DMS79 (cell line): Measurements from ENCODE around the gene ASTN2.

ENCODE experiments used
- DNase-seq: peaks from one replicate; lab custom pipeline; 2025; lab: John Stamatoyannopoulos, UW

ASTN2 gene

GRCh38 chr9:117018966-117019617 lies 395.8 kb downstream of the ASTN2 start:
- DNase-seq = no peak

GRCh38 chr9:117017414-117017985 lies 397.4 kb downstream of the ASTN2 start:
- no peak for DNase-seq

DNA sequence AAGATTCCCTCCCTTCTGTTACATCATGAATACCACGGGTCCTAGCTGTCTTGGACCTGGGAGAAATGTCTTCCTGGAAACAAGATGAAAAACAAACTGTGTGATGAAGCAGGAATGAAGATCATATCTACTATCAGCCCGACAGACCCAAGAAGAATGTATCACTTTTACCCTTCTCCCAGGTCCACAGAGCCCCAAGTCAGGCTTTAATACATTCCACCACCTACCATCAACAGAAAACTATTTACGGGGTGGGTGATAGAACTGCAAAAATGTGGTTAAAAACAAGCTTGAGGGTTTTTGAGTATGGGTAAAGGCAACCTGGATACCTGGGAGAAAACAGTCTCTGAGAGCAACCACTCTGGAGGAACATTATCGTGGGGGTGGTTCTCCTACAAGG lies 400.8 kb downstream of the ASTN2 start:
- no peak for DNase-seq

- DNase-seq = no peak
Observed at GRCh38 chr9:117013440-117013995, 401.3 kb downstream of the ASTN2 start.

- no peak for DNase-seq
Observed at GRCh38 chr9:117010061-117010460, 404.8 kb downstream of the ASTN2 start.

DNA sequence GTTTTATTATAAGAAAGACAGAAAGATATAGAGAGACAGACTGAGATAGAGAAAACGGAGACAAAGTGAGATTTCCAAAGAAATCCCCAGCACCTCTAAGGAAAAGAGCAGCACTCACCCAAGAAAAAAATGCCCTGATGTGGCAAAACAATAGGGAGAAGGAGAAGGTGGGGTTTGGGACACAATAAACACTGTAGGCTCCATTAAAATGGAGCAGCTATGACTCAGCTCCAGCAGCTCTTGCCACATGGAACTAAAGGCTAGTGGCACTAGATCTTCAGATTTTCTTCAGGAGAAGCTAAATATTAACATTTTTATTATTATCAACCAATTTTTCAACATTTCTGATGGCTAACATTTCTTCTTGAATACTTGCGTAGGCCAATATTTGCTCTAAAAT lies 406.0 kb downstream of the ASTN2 start:
- no peak for DNase-seq

- no peak for DNase-seq
Observed at GRCh38 chr9:117008461-117008860, 406.4 kb downstream of the ASTN2 start.

DNA sequence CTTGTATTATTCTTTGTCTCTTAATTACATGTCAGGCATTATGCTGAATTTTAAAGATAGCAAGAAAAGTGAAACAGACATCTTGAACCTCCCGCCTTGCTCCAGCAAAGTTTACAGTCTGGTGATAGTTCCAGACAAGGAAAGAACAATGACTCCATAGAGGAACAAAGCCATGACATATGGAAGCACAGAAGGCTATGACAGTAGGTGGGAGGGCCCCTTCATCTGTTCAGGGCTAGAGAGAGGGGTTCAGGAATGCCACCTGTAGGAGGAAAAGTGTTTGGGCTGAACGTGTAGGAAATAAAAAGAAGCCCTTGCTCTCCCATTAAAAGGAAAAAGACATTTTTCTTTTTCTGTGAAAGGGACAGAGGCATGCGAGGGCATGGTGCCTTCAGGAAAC lies 412.2 kb downstream of the ASTN2 start:
- DNase-seq = no peak

DNA sequence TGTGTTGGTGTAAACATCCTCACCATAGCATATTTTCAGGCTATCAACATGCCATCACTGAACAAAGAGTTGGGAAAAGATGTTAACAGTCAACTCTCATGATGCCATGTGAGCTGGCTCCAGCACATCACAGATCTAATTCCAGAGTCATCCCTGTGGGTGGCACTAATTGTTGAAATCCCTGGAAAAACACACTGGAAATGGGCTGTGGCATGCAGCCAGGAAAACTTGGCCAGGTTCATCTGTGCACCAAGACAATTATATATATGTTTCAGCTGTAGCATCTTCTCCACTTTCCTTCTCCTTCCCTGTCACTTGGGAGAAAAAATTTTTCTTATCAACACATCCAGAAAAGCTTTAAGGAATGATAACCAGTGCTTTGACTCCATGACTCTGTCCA lies 414.0 kb downstream of the ASTN2 start:
- DNase-seq = no peak

DNA sequence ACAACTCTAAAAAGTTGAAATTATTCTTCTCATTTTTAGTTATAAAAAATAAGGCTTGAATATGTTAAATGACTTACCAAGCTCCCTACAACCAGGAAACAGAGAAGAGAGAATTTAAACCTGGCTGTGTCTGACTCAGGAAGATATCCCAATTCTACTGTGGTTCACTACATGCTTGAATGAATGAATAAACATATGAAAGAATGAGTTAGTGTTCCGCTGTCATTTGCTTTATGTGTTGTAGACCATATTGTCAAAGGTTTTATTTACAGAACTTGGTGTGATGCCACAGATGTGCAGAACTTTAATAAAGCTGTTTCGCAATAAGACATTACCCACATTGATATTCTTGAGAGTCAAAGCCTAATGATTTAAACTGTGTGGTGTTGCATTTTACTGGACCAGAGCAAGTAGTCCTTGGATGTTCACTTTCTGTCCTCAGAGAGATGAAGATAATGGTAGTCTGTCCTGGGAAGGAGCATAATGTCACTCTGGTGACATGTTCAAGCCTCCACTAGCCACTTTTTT lies 414.6 kb downstream of the ASTN2 start:
- DNase-seq = no peak

DNA sequence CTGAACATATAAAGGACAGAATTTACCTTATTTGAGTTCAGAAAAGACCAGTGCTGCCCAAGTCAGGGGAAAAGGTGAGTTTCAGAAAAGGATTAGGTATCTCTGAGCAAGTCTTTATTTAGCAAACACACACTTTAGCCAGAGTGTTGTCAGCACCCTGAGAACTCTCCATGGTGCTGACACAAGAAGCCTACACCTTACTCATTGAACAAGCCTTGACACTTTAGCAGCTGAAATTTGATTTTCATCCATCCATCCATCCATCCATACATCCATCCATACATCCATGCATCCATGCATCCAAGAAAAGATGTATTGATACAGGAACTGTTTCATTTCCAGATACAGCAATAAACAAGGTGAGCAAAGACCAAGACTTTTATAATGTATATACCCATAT lies 416.6 kb downstream of the ASTN2 start:
- no peak for DNase-seq

- DNase-seq = no peak
Observed at GRCh38 chr9:116992865-116993264, 422.0 kb downstream of the ASTN2 start.

DNA sequence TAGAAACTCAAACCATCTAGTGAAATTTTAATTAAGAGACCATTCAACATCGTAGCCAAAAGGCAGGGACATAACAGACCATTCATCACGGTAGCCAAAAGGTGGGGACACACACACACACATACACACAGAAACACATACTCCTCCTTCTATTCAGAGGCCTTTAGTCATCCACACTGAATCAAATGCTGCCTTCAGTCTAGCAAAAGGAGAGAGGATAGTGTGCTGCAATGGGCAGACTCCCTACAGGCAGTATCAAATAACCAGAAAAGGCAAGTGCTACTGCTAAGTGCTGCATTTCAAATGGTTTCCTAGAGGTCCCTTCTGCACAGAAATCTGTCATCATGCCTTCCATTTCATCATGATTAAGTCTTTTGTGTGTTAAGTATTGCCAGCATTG lies 423.8 kb downstream of the ASTN2 start:
- no peak for DNase-seq

DNA sequence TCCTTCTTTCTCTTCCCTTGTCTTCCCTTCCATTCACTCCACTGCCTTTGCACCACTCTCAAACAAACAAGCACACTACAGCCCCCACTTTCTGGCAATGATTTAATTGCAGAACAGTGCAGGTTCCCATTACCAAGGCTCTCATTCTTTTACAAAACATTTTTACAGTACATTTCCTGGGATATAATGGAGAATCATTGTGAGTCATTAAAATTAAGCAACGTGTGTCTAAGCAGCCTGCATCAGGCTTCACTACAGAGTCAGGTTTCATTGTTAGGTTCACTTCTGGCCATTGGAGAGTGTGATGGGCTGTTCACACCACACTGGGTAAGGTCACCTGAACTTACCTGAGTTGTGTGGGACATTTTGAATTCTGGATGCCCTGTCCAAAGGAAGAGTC lies 424.3 kb downstream of the ASTN2 start:
- no peak for DNase-seq

DNA sequence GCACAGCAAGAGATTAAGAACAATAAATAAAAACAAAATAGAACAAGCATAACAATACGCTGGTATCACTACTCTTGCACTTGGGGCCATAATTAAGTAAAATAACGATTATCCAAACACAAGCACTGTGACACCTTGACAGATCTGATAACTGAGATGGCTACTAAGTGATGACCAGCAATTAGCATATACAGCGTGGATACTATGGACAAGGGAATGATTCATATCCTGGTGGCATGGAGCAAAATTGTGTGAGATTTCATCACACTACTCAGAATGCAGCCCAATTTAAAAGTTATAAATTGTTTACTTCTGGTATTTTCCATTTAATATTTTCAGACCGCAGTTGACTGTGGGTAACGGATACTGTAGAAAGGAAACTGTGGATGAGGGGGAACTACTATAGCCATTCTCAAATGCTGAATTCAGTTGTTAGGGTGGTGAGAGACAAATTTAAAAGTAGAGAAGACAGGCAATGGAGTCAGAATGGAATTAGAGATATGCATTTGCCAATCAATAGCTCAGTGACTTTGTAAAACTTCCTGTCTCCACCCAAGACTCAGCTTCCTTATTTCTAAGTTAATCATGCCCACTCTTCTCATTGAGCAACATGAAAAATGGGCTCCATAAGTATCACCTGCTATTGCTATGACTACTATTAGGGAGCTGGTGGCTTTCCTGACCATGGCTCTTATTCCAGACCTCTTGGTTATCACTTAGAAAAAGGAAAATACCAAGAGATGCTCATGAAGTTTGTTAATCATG lies 427.0 kb downstream of the ASTN2 start:
- no peak for DNase-seq

DNA sequence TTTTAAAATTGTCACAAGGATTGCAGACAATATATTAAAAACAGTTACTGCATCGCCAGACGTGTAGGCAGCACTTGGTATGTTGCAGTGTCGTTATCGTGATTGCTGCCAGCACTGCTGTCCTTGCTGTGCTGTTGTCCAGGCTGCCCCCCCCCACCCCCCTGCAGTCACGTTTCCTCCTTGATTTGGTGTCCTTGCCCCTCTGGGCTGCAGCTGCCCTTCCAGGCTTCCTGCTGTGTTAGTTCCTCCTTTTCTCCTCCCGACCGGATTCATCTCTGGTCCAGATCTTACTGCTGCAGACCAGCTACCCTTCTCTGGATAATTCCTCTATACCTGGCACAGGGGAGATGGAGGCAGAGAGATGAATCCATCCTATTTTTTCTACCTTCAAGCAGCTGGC lies 428.8 kb downstream of the ASTN2 start:
- no peak for DNase-seq

DNA sequence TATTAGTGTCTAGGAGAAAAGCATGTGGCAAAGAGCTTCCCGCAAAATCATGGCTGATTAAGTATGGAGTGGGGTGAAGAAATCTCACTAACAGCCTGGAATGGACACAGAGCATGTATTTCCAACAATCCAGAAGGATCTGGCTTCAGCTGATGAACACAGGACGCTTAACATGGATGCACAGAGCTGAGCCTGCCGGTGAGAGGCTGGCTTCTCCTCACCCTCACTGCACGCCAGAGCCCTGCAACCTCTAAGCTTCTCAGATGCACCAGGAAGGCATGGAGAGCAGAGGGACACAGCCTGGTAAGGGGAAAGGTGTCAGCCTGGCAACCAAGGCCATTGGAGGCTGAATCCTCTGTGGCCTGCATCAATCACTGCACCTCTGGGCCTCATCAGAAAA lies 429.3 kb downstream of the ASTN2 start:
- no peak for DNase-seq

- DNase-seq = no peak
Observed at GRCh38 chr9:116984111-116984510, 430.7 kb downstream of the ASTN2 start.

DNA sequence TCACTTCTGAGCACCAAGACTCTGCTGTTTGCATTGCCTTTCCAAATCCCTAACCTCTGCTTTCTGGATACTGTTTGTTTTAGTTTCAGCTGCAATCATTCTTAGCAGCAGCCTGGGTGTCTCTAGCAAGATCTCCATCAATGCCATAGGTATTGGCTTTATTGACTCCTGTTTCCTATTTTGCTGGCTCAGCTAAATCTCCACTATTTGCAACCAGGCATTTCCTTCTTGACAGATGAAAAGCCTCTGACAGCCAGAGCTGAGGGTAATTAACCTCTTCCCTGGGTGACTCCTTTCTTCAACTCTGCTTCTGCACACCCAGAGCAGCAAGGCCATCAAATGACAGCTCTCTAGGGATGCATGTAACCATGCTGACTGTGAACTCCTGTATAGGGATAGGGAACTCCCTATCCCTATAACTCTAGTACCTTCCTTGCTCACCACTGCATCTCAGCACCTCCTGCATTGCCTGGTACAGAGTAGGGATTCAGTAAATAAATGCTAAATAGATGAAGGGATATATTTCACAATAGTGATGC lies 434.2 kb downstream of the ASTN2 start:
- no peak for DNase-seq

GRCh38 chr9:116979456-116979855 lies 435.4 kb downstream of the ASTN2 start:
- no peak for DNase-seq

DNA sequence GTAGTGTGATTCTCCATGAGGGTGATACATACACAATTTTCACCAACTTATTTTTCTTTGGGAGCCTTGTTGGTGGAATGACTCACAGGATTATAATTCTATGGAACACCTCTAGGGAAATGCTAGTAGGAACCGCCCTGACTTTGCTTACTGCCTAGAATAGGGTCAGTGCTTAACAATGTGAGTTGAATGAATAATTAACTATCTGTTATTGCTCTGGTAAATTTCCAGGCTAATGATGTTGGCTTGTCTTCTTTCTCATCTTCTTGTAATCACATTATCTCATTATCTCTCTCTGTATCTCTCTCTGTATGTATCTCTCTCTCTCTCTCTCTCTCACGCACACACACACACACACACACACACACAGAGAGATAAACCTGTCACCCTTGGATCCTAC lies 436.7 kb downstream of the ASTN2 start:
- DNase-seq = no peak

DNA sequence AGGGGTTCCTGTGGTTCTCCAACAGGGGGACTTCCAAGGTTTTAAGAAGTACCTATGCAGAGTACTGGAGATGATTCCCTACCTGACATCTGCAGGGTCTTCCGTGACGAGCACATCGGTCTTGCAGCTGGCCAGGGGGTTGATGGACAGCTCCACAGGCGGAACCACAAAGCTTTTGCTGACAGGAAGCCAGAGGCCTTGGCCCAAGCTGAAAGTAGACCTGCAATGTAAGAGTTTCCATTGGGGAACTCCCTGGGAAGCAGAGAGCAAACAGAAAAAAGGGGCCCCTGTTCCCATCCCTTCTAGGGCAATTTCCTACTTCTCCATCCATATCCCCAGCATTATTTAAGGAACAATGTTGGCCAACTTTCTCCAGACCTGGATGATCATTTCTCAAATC lies 439.7 kb downstream of the ASTN2 start:
- no peak for DNase-seq

GRCh38 chr9:116966199-116966598 lies 448.7 kb downstream of the ASTN2 start:
- no peak for DNase-seq
